H9 (cell line): ENCODE data around the gene TRRAP. TPM values are rescaled to one million over a fixed set of nuclear protein-coding genes. Genes with fewer than 3 reads are reported as not detected.

Experiments
- DNase-seq: peaks from one replicate; pipeline ENCODE4 v3.0.0-alpha.2; 2017
- H2AFZ ChIP-seq: one replicate; pipeline ENCODE4 v1.6.1; 2013; ENCODE audit warnings: mild to moderate bottlenecking, low read length, control low read depth, moderate library complexity
- H2AK5ac ChIP-seq: 2 replicates; pipeline ENCODE4 v1.6.1; 2013; ENCODE audit warnings: low read length, control low read depth, mixed read lengths; ENCODE audit not compliant: insufficient read length
- H2BK120ac ChIP-seq: one replicate; pipeline ENCODE4 v1.6.1; 2013; ENCODE audit warnings: low read depth, mild to moderate bottlenecking, low read length, control low read depth, inconsistent platforms; ENCODE audit not compliant: poor library complexity, severe bottlenecking
- H2BK12ac ChIP-seq: 2 replicates; pipeline ENCODE4 v1.6.1; 2013; ENCODE audit warnings: low read length, control low read depth, mixed read lengths, low read depth; ENCODE audit not compliant: insufficient read length
- H2BK15ac ChIP-seq: 2 replicates; pipeline ENCODE4 v1.6.1; 2013; ENCODE audit warnings: low read depth, low read length, control low read depth
- H2BK20ac ChIP-seq: one replicate; pipeline ENCODE4 v1.6.1; 2013; ENCODE audit warnings: low read depth, mild to moderate bottlenecking, low read length, control low read depth, inconsistent platforms; ENCODE audit not compliant: poor library complexity, severe bottlenecking
- H2BK5ac ChIP-seq: 2 replicates; pipeline ENCODE4 v1.6.1; 2013; ENCODE audit warnings: low read length, control low read depth, mixed read lengths; ENCODE audit not compliant: insufficient read length
- H3K14ac ChIP-seq: 2 replicates; pipeline ENCODE4 v1.6.1; 2013; ENCODE audit warnings: low read length, control low read depth; ENCODE audit not compliant: insufficient read depth
- H3K18ac ChIP-seq: 2 replicates; pipeline ENCODE4 v1.6.1; 2013; ENCODE audit warnings: low read depth, mild to moderate bottlenecking, mixed read lengths, low read length, control low read depth; ENCODE audit not compliant: insufficient read length
- H3K23ac ChIP-seq: 2 replicates; pipeline ENCODE4 v1.6.1; 2013; ENCODE audit warnings: low read length, control low read depth, mixed read lengths, low read depth; ENCODE audit not compliant: insufficient read length
- H3K23me2 ChIP-seq: 2 replicates; pipeline ENCODE4 v1.6.1; 2013; ENCODE audit warnings: low read depth, mild to moderate bottlenecking, mixed read lengths, low read length, control low read depth; ENCODE audit not compliant: insufficient read length, poor library complexity, severe bottlenecking
- H3K27ac ChIP-seq: 2 replicates; pipeline ENCODE4 v1.5.1; 2013; ENCODE audit warnings: low read length, control low read depth, mixed read lengths, low read depth; ENCODE audit not compliant: insufficient read length
- H3K27me3 ChIP-seq: 2 replicates; pipeline ENCODE4 v1.6.1; 2013; ENCODE audit warnings: low read length, control low read depth, inconsistent platforms; ENCODE audit not compliant: insufficient read depth
- H3K4ac ChIP-seq: 2 replicates; pipeline ENCODE4 v1.6.1; 2013; ENCODE audit warnings: low read depth, mild to moderate bottlenecking, control low read depth, inconsistent platforms, low read length, moderate library complexity
- H3K4me1 ChIP-seq: 2 replicates; pipeline ENCODE4 v1.6.1; 2013; ENCODE audit warnings: low read length, control low read depth, inconsistent platforms; ENCODE audit not compliant: insufficient read depth
- H3K4me2 ChIP-seq: 2 replicates; pipeline ENCODE4 v1.6.1; 2013; ENCODE audit warnings: low read length, control low read depth, mixed read lengths; ENCODE audit not compliant: insufficient read length, insufficient read depth
- H3K56ac ChIP-seq: 2 replicates; pipeline ENCODE4 v1.6.1; 2013; ENCODE audit warnings: low read depth, mild to moderate bottlenecking, mixed read lengths, low read length, control low read depth; ENCODE audit not compliant: insufficient read length
- H3K79me1 ChIP-seq: 2 replicates; pipeline ENCODE4 v1.6.1; 2013; ENCODE audit warnings: low read depth, mild to moderate bottlenecking, moderate library complexity, low read length, control low read depth, inconsistent platforms; ENCODE audit not compliant: insufficient read depth, poor library complexity, severe bottlenecking
- H3K79me2 ChIP-seq: 2 replicates; pipeline ENCODE4 v1.6.1; 2013; ENCODE audit warnings: low read length, control low read depth, inconsistent platforms; ENCODE audit not compliant: insufficient read depth
- H3K9ac ChIP-seq: 2 replicates; pipeline ENCODE4 v1.6.1; 2013; ENCODE audit warnings: low read length, control low read depth, mixed read lengths; ENCODE audit not compliant: insufficient read length; ENCODE audit errors: extremely low read depth
- H3K9me3 ChIP-seq: one replicate; pipeline ENCODE4 v1.6.1; 2013; ENCODE audit warnings: low read depth, low read length, inconsistent platforms; ENCODE audit not compliant: control insufficient read depth
- H3T11ph ChIP-seq: one replicate; pipeline ENCODE4 v1.6.1; 2013; ENCODE audit warnings: mild to moderate bottlenecking, low read length, control low read depth, inconsistent platforms
- H4K20me1 ChIP-seq: one replicate; pipeline ENCODE4 v1.6.1; 2013; ENCODE audit not compliant: control insufficient read depth, insufficient read length, insufficient read depth
- H4K5ac ChIP-seq: 2 replicates; pipeline ENCODE4 v1.6.1; 2013; ENCODE audit warnings: low read depth, mild to moderate bottlenecking, mixed read lengths, low read length, control low read depth; ENCODE audit not compliant: insufficient read length
- H4K8ac ChIP-seq: replicated peaks from 2 replicates; pipeline ENCODE4 v1.6.1; 2013; ENCODE audit warnings: low read length, control low read depth, mixed read lengths, low read depth; ENCODE audit not compliant: insufficient read length
- H4K91ac ChIP-seq: 2 replicates; pipeline ENCODE4 v1.6.1; 2013; ENCODE audit warnings: low read depth, mild to moderate bottlenecking, moderate library complexity, mixed read lengths, low read length, control low read depth; ENCODE audit not compliant: insufficient read length
- H3K27ac Mint-ChIP-seq, 3 experiments: 2 replicates in 2 of 3; 3 replicates in 1 of 3; pipeline ENCODE4 v1.8.0; 2020 to 2021; ENCODE audit warnings: mixed read lengths in 3 of 3, mild to moderate bottlenecking in 1 of 3, moderate library complexity in 1 of 3
- H3K27me3 Mint-ChIP-seq: 2 replicates; pipeline ENCODE4 v1.8.0; 2021; ENCODE audit warnings: low read depth, mild to moderate bottlenecking, moderate library complexity, mixed read lengths
- H3K36me3 Mint-ChIP-seq, 3 experiments: 2 replicates in 2 of 3; 3 replicates in 1 of 3; pipeline ENCODE4 v1.8.0; 2020 to 2021; ENCODE audit warnings: low read depth in 3 of 3, mixed read lengths in 3 of 3; ENCODE audit not compliant: insufficient read depth in 1 of 3
- H3K4me1 Mint-ChIP-seq, 2 experiments: 2 replicates each; pipeline ENCODE4 v1.8.0; 2020; ENCODE audit warnings: mixed read lengths in 2 of 2
- H3K4me3 Mint-ChIP-seq, 2 experiments: 2 replicates in 1 of 2; 3 replicates in 1 of 2; pipeline ENCODE4 v1.8.0; 2020 to 2021; ENCODE audit warnings: mild to moderate bottlenecking in 2 of 2, mixed read lengths in 2 of 2, moderate library complexity in 1 of 2
- H3K9me3 Mint-ChIP-seq, 2 experiments: 2 replicates in 1 of 2; 3 replicates in 1 of 2; pipeline ENCODE4 v1.8.0; 2020; ENCODE audit warnings: mild to moderate bottlenecking in 2 of 2, mixed read lengths in 2 of 2, moderate library complexity in 1 of 2
- WGBS: extraction: QIAGEN DNeasy Blood & Tissue Kit; methylation state at CpG from one replicate; pipeline ENCODE4 v1.1.7; 2013; ENCODE audit warnings: missing lambda C conversion rate, low lambda C conversion rate, mixed read lengths; ENCODE audit not compliant: insufficient read length; ENCODE audit errors: extremely low coverage; 5-methylcytosine and 5-hydroxymethylcytosine counted together
- total RNA-seq: library from RNA; stranded (reverse); gene quantifications from 2 replicates; pipeline ENCODE4 v1.2.1, GENCODE V29; 2021
- TF ChIP-seq, protein P1 (sequence below): fragments of 200-600 bp; sonication (generic); conservative IDR thresholded peaks from 3 replicates; pipeline ENCODE4 v1.8.0; 2021; ENCODE audit warnings: antibody characterized with exemption, mild to moderate bottlenecking

The TRRAP gene
- total RNA-seq, 1 experiment from 2014 or later: 58.6 TPM

DNA sequence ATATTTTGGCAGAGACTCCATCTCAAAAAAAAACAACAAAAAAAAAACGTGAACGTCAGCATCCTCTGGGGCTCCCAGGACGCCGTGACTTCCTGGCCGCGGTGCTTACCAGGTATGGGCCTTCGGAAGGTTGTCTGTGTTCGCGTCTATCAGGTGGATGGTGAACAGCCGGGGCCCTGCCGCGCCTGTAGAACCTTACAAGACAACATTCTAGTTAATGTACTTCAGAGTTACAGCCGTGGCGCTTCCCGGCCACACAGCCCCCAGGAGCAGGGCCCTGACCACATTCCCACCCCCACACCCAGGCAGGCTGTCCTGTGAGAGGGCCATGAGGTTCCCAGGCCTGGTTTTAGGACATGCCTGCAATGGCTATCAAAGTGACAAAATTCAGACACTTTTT lies 154.6 kb downstream of the TRRAP start:
- Mint-ChIP-seq H3K27me3 (peaks cover 2% of the 10 kb centered on the region), H3K36me3 (peaks cover 55 to 96% (median 86%) of the 10 kb centered on the region in 3 experiments), H3K4me3 (no peak overlapping the region), H3K4me1 (peaks cover 3% of the 10 kb centered on the region in 2 experiments; a peak in 3 of 4 replicates), H3K9me3 (no peaks in the 10 kb centered on the region), H3K27ac (no peak overlapping the region)
- Histone ChIP-seq H3K14ac (no peak overlapping the region), H4K91ac (no peak overlapping the region), H3K27me3 (no peaks in the 10 kb centered on the region), H3K79me1 (no peaks in the 10 kb centered on the region), H3K27ac (no peak overlapping the region), H3K23me2 (no peaks in the 10 kb centered on the region), H4K20me1 (no peaks in the 10 kb centered on the region), H3K4me1 (no peaks in the 10 kb centered on the region), H3K23ac (no peak overlapping the region), H2BK20ac (no peak overlapping the region), H2AFZ (no peak overlapping the region), H4K8ac (no peak overlapping the region), H3K9me3 (no peaks in the 10 kb centered on the region), H3K4me2 (no peak overlapping the region), H2BK12ac (no peak overlapping the region), H4K5ac (no peak overlapping the region), H3K56ac (no peak overlapping the region), H3K79me2 (no peaks in the 10 kb centered on the region), H2BK15ac (no peak overlapping the region), H3T11ph (no peak overlapping the region), H2BK5ac (no peak overlapping the region), H3K9ac (no peak overlapping the region), H2BK120ac (no peak overlapping the region), H2AK5ac (no peak overlapping the region), H3K18ac (no peak overlapping the region), H3K4ac (no peak overlapping the region)
- WGBS: no CpG with 5 or more reads among the region's 15 CpGs
- TF ChIP-seq, protein P1, sequence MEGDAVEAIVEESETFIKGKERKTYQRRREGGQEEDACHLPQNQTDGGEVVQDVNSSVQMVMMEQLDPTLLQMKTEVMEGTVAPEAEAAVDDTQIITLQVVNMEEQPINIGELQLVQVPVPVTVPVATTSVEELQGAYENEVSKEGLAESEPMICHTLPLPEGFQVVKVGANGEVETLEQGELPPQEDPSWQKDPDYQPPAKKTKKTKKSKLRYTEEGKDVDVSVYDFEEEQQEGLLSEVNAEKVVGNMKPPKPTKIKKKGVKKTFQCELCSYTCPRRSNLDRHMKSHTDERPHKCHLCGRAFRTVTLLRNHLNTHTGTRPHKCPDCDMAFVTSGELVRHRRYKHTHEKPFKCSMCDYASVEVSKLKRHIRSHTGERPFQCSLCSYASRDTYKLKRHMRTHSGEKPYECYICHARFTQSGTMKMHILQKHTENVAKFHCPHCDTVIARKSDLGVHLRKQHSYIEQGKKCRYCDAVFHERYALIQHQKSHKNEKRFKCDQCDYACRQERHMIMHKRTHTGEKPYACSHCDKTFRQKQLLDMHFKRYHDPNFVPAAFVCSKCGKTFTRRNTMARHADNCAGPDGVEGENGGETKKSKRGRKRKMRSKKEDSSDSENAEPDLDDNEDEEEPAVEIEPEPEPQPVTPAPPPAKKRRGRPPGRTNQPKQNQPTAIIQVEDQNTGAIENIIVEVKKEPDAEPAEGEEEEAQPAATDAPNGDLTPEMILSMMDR: no peak
- no peak for DNase-seq
